ENCODE measurements around the gene TRIM31.

The TRIM31 gene

DNA sequence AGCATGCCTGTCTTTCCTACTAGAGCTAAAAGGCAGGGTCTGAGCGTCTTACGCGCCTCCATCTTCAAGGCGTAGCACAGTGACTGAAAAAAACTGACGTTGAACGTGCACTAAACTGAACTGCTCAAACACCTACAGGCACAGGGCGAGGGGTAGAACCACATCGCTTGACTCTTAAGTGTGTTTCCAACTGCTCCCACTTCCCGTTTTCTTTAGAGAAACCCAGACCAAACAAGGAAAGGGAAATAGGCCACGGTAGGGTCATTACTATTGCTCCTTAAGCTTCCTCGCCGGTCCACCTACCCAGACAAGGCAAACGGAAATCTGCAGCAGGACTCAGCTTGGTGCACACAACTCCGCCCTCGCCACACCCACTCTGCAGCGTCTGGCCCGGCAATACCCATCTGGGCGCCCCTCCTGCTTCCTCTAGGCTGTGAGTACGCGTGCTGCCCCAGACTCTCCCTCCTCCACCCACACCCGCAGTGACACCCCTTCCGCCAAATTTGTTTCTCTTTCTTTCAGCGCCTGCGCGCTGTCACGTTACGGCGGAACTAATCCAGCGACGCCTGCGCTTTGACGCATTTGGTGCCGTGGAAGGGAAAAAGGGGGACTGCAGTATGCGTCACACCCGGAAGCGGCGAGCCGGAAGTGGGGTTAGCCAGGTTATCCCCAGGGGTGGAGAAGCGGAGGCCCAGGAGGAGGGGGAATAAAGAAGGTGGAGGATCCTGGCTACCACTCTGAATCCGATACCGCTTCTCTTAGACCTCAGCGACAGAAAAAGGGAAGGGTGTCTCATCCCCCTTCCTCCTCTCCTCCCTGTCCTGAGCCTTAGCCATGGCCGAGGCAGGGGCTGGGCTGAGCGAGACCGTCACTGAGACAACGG lies 46.1 kb downstream of the TRIM31 start, which contains the start of gene PPP1R11:
Gene PPP1R11 (plus strand): TSS at position 622 of the 883 bp plus-strand sequence. CDS start 213 bp downstream, at position 835.
- ChIA-PET CTCF (interaction anchor here (0.6 to 2.6 kb wide), 10 partner anchors 26 to 430 kb away, joined by 3 to 13 read pairs (median 5); no protein-coding TSS in a partner anchor), POLR2A (interaction anchor here (0.8 to 3.6 kb wide), 7 partner anchors 8 to 147 kb away, joined by 3 to 26 read pairs (median 4); partner anchors contain the start of genes RNF39 and TRIM26)
- H3K9me3 ChIP-seq (ENCODE audit: control insufficient read depth, insufficient read depth, low read depth, low read length): no peaks in the 10 kb centered on the region
- peak within 1 kb of the TSS; percentile 83 for H3K4me3 ChIP-seq (ENCODE audit: low read depth, low read length)
- H3K36me3 ChIP-seq (ENCODE audit: control insufficient read depth in 2 of 2, insufficient read depth in 1 of 2, low read length in 2 of 2): peaks cover 18 to 45% of the 10 kb centered on the region in 2 experiments; a peak in 2 of 3 replicates
- H3K27ac ChIP-seq (ENCODE audit: extremely low read depth, low read depth, low read length): peak within 1 kb of the TSS; percentile 59
- peaks cover 10% of the 10 kb centered on the region for H3K4me1 ChIP-seq (ENCODE audit: control insufficient read depth, insufficient read depth, low read length)
- TF ChIP-seq RBAK (tag by site-specific recombination; IDR thresholded peaks at IDR 0.05) (no peak), GLIS2 (tag by site-specific recombination; IDR thresholded peaks at IDR 0.05) (peak; percentile 61; the same call in 1 of the 2 replicates), SP7 (tag by site-specific recombination; IDR thresholded peaks at IDR 0.05) (peak; percentile 74), ZNF660 (tag by site-specific recombination; IDR thresholded peaks at IDR 0.05) (no peak; the same call in 1 of the 2 replicates), ZSCAN23 (tag by site-specific recombination; IDR thresholded peaks at IDR 0.05) (no peak), KLF10 (tag by site-specific recombination; IDR thresholded peaks at IDR 0.05) (peak; percentile 98), ZNF423 (tag by site-specific recombination; IDR thresholded peaks at IDR 0.05) (no peak), ZSCAN16 (tag by site-specific recombination; IDR thresholded peaks at IDR 0.05) (peak; percentile 14; the same call in 1 of the 2 replicates), ZNF221 (tag by site-specific recombination; IDR thresholded peaks at IDR 0.05; ENCODE audit: borderline replicate concordance) (no peak), ZNF544 (tag by site-specific recombination; IDR thresholded peaks at IDR 0.05) (no peak), ZBTB17 (tag by site-specific recombination; IDR thresholded peaks at IDR 0.05) (peak; percentile 92), ZNF311 (tag by site-specific recombination; IDR thresholded peaks at IDR 0.05; ENCODE audit: borderline replicate concordance) (no peak), SP2 (tag by site-specific recombination; IDR thresholded peaks at IDR 0.05) (peak; percentile 93), ZNF121 (tag by site-specific recombination; IDR thresholded peaks at IDR 0.05) (no peak), ZNF391 (tag by site-specific recombination; IDR thresholded peaks at IDR 0.05; ENCODE audit: borderline replicate concordance, low read depth) (0 out of 2 replicates have a peak, but pooled peaks have one; percentile 23), GLI4 (tag by site-specific recombination; IDR thresholded peaks at IDR 0.05) (0 out of 2 replicates have a peak, but pooled peaks have one; percentile 41), ZNF514 (tag by site-specific recombination; IDR thresholded peaks at IDR 0.05) (no peak), ZNF394 (tag by site-specific recombination; IDR thresholded peaks at IDR 0.05; ENCODE audit: borderline replicate concordance) (peak; percentile 100), ZNF354C (tag by site-specific recombination; IDR thresholded peaks at IDR 0.05; ENCODE audit: borderline replicate concordance, low read depth) (no peak), ZNF621 (tag by site-specific recombination; IDR thresholded peaks at IDR 0.05) (no peak), ZBTB21 (tag by site-specific recombination; IDR thresholded peaks at IDR 0.05) (peak; percentile 91)
- TF ChIP-seq, protein P1, sequence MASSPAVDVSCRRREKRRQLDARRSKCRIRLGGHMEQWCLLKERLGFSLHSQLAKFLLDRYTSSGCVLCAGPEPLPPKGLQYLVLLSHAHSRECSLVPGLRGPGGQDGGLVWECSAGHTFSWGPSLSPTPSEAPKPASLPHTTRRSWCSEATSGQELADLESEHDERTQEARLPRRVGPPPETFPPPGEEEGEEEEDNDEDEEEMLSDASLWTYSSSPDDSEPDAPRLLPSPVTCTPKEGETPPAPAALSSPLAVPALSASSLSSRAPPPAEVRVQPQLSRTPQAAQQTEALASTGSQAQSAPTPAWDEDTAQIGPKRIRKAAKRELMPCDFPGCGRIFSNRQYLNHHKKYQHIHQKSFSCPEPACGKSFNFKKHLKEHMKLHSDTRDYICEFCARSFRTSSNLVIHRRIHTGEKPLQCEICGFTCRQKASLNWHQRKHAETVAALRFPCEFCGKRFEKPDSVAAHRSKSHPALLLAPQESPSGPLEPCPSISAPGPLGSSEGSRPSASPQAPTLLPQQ (tag by site-specific recombination; IDR thresholded peaks at IDR 0.05): peak; percentile 58; the same call in 1 of the 2 replicates
- TF ChIP-seq, protein P2, sequence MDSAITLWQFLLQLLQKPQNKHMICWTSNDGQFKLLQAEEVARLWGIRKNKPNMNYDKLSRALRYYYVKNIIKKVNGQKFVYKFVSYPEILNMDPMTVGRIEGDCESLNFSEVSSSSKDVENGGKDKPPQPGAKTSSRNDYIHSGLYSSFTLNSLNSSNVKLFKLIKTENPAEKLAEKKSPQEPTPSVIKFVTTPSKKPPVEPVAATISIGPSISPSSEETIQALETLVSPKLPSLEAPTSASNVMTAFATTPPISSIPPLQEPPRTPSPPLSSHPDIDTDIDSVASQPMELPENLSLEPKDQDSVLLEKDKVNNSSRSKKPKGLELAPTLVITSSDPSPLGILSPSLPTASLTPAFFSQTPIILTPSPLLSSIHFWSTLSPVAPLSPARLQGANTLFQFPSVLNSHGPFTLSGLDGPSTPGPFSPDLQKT (IDR thresholded peaks at IDR 0.05; ENCODE audit: borderline replicate concordance, low read depth, low read length): peak; percentile 85; the same call in 1 of the 2 replicates
- TF ChIP-seq, protein P3, sequence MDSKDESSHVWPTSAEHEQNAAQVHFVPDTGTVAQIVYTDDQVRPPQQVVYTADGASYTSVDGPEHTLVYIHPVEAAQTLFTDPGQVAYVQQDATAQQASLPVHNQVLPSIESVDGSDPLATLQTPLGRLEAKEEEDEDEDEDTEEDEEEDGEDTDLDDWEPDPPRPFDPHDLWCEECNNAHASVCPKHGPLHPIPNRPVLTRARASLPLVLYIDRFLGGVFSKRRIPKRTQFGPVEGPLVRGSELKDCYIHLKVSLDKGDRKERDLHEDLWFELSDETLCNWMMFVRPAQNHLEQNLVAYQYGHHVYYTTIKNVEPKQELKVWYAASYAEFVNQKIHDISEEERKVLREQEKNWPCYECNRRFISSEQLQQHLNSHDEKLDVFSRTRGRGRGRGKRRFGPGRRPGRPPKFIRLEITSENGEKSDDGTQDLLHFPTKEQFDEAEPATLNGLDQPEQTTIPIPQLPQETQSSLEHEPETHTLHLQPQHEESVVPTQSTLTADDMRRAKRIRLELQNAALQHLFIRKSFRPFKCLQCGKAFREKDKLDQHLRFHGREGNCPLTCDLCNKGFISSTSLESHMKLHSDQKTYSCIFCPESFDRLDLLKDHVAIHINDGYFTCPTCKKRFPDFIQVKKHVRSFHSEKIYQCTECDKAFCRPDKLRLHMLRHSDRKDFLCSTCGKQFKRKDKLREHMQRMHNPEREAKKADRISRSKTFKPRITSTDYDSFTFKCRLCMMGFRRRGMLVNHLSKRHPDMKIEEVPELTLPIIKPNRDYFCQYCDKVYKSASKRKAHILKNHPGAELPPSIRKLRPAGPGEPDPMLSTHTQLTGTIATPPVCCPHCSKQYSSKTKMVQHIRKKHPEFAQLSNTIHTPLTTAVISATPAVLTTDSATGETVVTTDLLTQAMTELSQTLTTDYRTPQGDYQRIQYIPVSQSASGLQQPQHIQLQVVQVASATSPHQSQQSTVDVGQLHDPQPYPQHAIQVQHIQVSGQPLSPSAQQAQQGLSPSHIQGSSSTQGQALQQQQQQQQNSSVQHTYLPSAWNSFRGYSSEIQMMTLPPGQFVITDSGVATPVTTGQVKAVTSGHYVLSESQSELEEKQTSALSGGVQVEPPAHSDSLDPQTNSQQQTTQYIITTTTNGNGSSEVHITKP (tag by site-specific recombination; IDR thresholded peaks at IDR 0.05): peak; percentile 92
- TF ChIP-seq, protein P4, sequence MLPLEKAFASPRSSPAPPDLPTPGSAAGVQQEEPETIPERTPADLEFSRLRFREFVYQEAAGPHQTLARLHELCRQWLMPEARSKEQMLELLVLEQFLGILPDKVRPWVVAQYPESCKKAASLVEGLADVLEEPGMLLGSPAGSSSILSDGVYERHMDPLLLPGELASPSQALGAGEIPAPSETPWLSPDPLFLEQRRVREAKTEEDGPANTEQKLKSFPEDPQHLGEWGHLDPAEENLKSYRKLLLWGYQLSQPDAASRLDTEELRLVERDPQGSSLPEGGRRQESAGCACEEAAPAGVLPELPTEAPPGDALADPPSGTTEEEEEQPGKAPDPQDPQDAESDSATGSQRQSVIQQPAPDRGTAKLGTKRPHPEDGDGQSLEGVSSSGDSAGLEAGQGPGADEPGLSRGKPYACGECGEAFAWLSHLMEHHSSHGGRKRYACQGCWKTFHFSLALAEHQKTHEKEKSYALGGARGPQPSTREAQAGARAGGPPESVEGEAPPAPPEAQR (tag by site-specific recombination; IDR thresholded peaks at IDR 0.05): no peak
- TF ChIP-seq, protein P5, sequence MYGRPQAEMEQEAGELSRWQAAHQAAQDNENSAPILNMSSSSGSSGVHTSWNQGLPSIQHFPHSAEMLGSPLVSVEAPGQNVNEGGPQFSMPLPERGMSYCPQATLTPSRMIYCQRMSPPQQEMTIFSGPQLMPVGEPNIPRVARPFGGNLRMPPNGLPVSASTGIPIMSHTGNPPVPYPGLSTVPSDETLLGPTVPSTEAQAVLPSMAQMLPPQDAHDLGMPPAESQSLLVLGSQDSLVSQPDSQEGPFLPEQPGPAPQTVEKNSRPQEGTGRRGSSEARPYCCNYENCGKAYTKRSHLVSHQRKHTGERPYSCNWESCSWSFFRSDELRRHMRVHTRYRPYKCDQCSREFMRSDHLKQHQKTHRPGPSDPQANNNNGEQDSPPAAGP (tag by site-specific recombination; IDR thresholded peaks at IDR 0.05): peak; percentile 33
- TF ChIP-seq, protein P6, sequence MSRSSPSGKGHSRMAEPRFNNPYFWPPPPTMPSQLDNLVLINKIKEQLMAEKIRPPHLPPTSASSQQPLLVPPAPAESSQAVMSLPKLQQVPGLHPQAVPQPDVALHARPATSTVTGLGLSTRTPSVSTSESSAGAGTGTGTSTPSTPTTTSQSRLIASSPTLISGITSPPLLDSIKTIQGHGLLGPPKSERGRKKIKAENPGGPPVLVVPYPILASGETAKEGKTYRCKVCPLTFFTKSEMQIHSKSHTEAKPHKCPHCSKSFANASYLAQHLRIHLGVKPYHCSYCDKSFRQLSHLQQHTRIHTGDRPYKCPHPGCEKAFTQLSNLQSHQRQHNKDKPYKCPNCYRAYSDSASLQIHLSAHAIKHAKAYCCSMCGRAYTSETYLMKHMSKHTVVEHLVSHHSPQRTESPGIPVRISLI (tag by site-specific recombination; IDR thresholded peaks at IDR 0.05): peak; percentile 95
